IMR-90 (cell line): ENCODE results near the gene NAA80. TPM values are rescaled to one million over a fixed set of nuclear protein-coding genes. Genes with fewer than 3 reads are reported as not detected.

ENCODE experiments used
- ATAC-seq: fragments of 200-7000 bp; cut with Tn5 transposase; 2 replicates; pipeline ENCODE4 v1.9.1; 2020; ENCODE audit warnings: low read depth, mild to moderate bottlenecking, moderate library complexity
- BruUV-seq: library from RNA; stranded (reverse); fragments of 400-500 nt; replicated peaks from 2 replicates; lab custom pipeline; 2021; lab: Mats Ljungman, UMichigan
- CTCF ChIA-PET: fragments of 300-600 bp; formaldehyde crosslinking; extraction: SDS; loops from one replicate; lab custom pipeline; 2021; ENCODE audit warnings: antibody characterized with exemption; lab: Yijun Ruan, JAX
- POLR2A ChIA-PET: fragments of 300-600 bp; sonication (Branson Sonifier 250); formaldehyde crosslinking; loops from one replicate; lab custom pipeline; 2022; ENCODE audit warnings: antibody characterized with exemption; ENCODE audit not compliant: unreplicated experiment; lab: Charles Lee
- DNase-seq: peaks from one replicate; pipeline ENCODE4 v3.0.0; 2013
- H2AFZ ChIP-seq: replicated peaks from 2 replicates; pipeline ENCODE3; 2013; ENCODE audit warnings: low read length, mild to moderate bottlenecking; ENCODE audit not compliant: poor library complexity
- H2AK5ac ChIP-seq: 2 replicates; pipeline ENCODE4 v1.6.1; 2013; ENCODE audit warnings: low read depth, low read length, inconsistent platforms
- H2AK9ac ChIP-seq: replicated peaks from 2 replicates; pipeline ENCODE3; 2013; ENCODE audit warnings: mild to moderate bottlenecking, low read depth, low read length, moderate library complexity; ENCODE audit not compliant: poor library complexity
- H2BK120ac ChIP-seq: 2 replicates; pipeline ENCODE4 v1.6.1; 2013; ENCODE audit warnings: low read depth, low read length, inconsistent platforms
- H2BK15ac ChIP-seq: 3 replicates; pipeline ENCODE4 v1.6.1; 2013; ENCODE audit warnings: low read depth, low read length, inconsistent platforms
- H2BK20ac ChIP-seq: 2 replicates; pipeline ENCODE4 v1.6.1; 2013; ENCODE audit warnings: low read depth, mild to moderate bottlenecking, inconsistent platforms, low read length, moderate library complexity
- H2BK5ac ChIP-seq: 2 replicates; pipeline ENCODE4 v1.6.1; 2013; ENCODE audit warnings: mild to moderate bottlenecking, low read depth, low read length, inconsistent platforms; ENCODE audit not compliant: poor library complexity, severe bottlenecking
- H3K14ac ChIP-seq: replicated peaks from 2 replicates; pipeline ENCODE4 v1.6.1; 2013; ENCODE audit warnings: low read depth, low read length, inconsistent platforms
- H3K18ac ChIP-seq: 2 replicates; pipeline ENCODE4 v1.6.1; 2013; ENCODE audit warnings: low read depth, low read length, control low read depth
- H3K23ac ChIP-seq: 2 replicates; pipeline ENCODE4 v1.6.1; 2013; ENCODE audit warnings: low read depth, low read length, inconsistent platforms
- H3K27ac ChIP-seq: 2 replicates; pipeline ENCODE4 v1.5.1; 2013; ENCODE audit warnings: mild to moderate bottlenecking, control low read depth, low read length; ENCODE audit not compliant: insufficient read depth
- H3K27me3 ChIP-seq: 2 replicates; pipeline ENCODE4 v1.6.1; 2013; ENCODE audit warnings: low read length; ENCODE audit not compliant: control insufficient read depth, insufficient read depth
- H3K36me3 ChIP-seq: 2 replicates; pipeline ENCODE4 v1.6.1; 2013; ENCODE audit warnings: low read length, mixed read lengths; ENCODE audit not compliant: control insufficient read depth, insufficient read depth
- H3K4ac ChIP-seq: 2 replicates; pipeline ENCODE4 v1.6.1; 2013; ENCODE audit warnings: low read depth, low read length, inconsistent platforms
- H3K4me1 ChIP-seq: 2 replicates; pipeline ENCODE4 v1.6.1; 2013; ENCODE audit warnings: low read length, mixed read lengths; ENCODE audit not compliant: control insufficient read depth, insufficient read depth
- H3K4me2 ChIP-seq: 2 replicates; pipeline ENCODE4 v1.6.1; 2013; ENCODE audit warnings: low read depth, mild to moderate bottlenecking, control low read depth, low read length, moderate library complexity
- H3K4me3 ChIP-seq: 2 replicates; pipeline ENCODE4 v1.5.1; 2013; ENCODE audit warnings: low read depth, mild to moderate bottlenecking, control low read depth, low read length, moderate library complexity; ENCODE audit not compliant: insufficient read depth
- H3K56ac ChIP-seq: 2 replicates; pipeline ENCODE4 v1.6.1; 2013; ENCODE audit warnings: low read length, inconsistent platforms; ENCODE audit not compliant: insufficient read depth; ENCODE audit errors: extremely low read depth
- H3K79me1 ChIP-seq, 2 experiments: 2 replicates each; pipeline ENCODE4 v1.6.1; 2013; ENCODE audit warnings: low read length in 2 of 2, inconsistent platforms in 1 of 2, low read depth in 1 of 2
- H3K9ac ChIP-seq: 2 replicates; pipeline ENCODE4 v1.6.1; 2013; ENCODE audit warnings: low read depth, low read length, control low read depth
- H3K9me1 ChIP-seq: 2 replicates; pipeline ENCODE4 v1.6.1; 2013; ENCODE audit warnings: low read length, inconsistent platforms; ENCODE audit not compliant: insufficient read depth
- H3K9me3 ChIP-seq: 2 replicates; pipeline ENCODE4 v1.6.1; 2013; ENCODE audit warnings: low read length; ENCODE audit not compliant: control insufficient read depth, insufficient read depth
- H4K20me1 ChIP-seq: 2 replicates; pipeline ENCODE4 v1.6.1; 2013; ENCODE audit warnings: low read length, inconsistent platforms; ENCODE audit not compliant: insufficient read depth
- H4K5ac ChIP-seq: 2 replicates; pipeline ENCODE4 v1.6.1; 2013; ENCODE audit warnings: mild to moderate bottlenecking, low read depth, low read length, control low read depth
- H4K8ac ChIP-seq, 2 experiments: 2 replicates each; pipeline ENCODE4 v1.6.1; 2013; ENCODE audit warnings: low read depth in 2 of 2, low read length in 2 of 2, control low read depth in 1 of 2, inconsistent platforms in 1 of 2
- H4K91ac ChIP-seq: 2 replicates; pipeline ENCODE4 v1.6.1; 2013; ENCODE audit warnings: low read depth, low read length, inconsistent platforms; ENCODE audit not compliant: insufficient read depth
- BHLHE40 ChIP-seq: fragments of 150-350 bp; IDR thresholded peaks from 2 replicates; pipeline ENCODE4 v1.6.1; 2016; ENCODE audit warnings: mild to moderate bottlenecking, low read depth, low read length
- CEBPB ChIP-seq: IDR thresholded peaks from 2 replicates; pipeline ENCODE4 v1.6.1; 2012; ENCODE audit warnings: low read depth, low read length, improper control_type of control experiment
- CHD1 ChIP-seq: IDR thresholded peaks from 2 replicates; pipeline ENCODE4 v1.6.1; 2012; ENCODE audit warnings: low read depth, low read length, improper control_type of control experiment
- FOS ChIP-seq: fragments of 150-350 bp; IDR thresholded peaks from 2 replicates; pipeline ENCODE4 v1.6.1; 2016; ENCODE audit warnings: low read depth, low read length
- MAFK ChIP-seq: IDR thresholded peaks from 2 replicates; pipeline ENCODE4 v1.6.1; 2012; ENCODE audit warnings: low read depth, low read length, improper control_type of control experiment
- MAZ ChIP-seq: IDR thresholded peaks from 2 replicates; pipeline ENCODE4 v1.6.1; 2012; ENCODE audit warnings: low read depth, mild to moderate bottlenecking, low read length, improper control_type of control experiment, moderate library complexity, borderline replicate concordance
- MXI1 ChIP-seq: IDR thresholded peaks from 2 replicates; pipeline ENCODE4 v1.6.1; 2012; ENCODE audit warnings: low read depth, mild to moderate bottlenecking, low read length, moderate library complexity, borderline replicate concordance
- NFE2L2 ChIP-seq: fragments of 150-350 bp; IDR thresholded peaks from 2 replicates; pipeline ENCODE4 v1.6.1; 2016; ENCODE audit warnings: low read depth, mild to moderate bottlenecking, low read length
- POLR2A ChIP-seq: IDR thresholded peaks from 2 replicates; pipeline ENCODE4 v1.6.1; 2012; ENCODE audit warnings: mild to moderate bottlenecking, low read depth, low read length
- RAD21 ChIP-seq: IDR thresholded peaks from 2 replicates; pipeline ENCODE4 v1.6.1; 2012; ENCODE audit warnings: low read length, improper control_type of control experiment
- RCOR1 ChIP-seq: IDR thresholded peaks from 2 replicates; pipeline ENCODE4 v1.6.1; 2012; ENCODE audit warnings: mild to moderate bottlenecking, low read length, improper control_type of control experiment; ENCODE audit not compliant: insufficient replicate concordance
- RFX5 ChIP-seq: IDR thresholded peaks from 2 replicates; pipeline ENCODE4 v1.8.0; 2012; ENCODE audit warnings: low read depth, mild to moderate bottlenecking, low read length, moderate library complexity
- SMC3 ChIP-seq: fragments of 150-350 bp; IDR thresholded peaks from 2 replicates; pipeline ENCODE4 v1.6.1; 2016; ENCODE audit warnings: low read depth, mild to moderate bottlenecking, antibody characterized with exemption, low read length, moderate library complexity
- WGBS, 2 experiments: methylation state at CpG; one replicate each; pipeline versions ENCODE4 v1.1.5 to v1.1.7; 2013; ENCODE audit warnings: missing lambda C conversion rate in 2 of 2; ENCODE audit not compliant: insufficient read length in 1 of 2; ENCODE audit errors: extremely low coverage in 2 of 2; 5-methylcytosine and 5-hydroxymethylcytosine counted together
- dilution Hi-C: fragments of 300-500 bp; cut with HindIII; formaldehyde crosslinking; loops from one replicate; pipeline ENCODE4 v1.14.3; 2018; ENCODE audit warnings: low sequenced_read_pairs; ENCODE audit not compliant: unreplicated experiment
- in situ Hi-C: fragments of 300-500 bp; cut with MboI; formaldehyde crosslinking; loops from 3 replicates; pipeline ENCODE4 v1.14.3; 2019; ENCODE audit warnings: low sequenced_read_pairs, inconsistent platforms, mixed read lengths
- intact Hi-C: fragments of 100-400 bp; cut with micrococcal nuclease; formaldehyde crosslinking; loops from 2 replicates; pipeline ENCODE4 v1.10.0; 2022
- polyA plus RNA-seq, 3 experiments: library from polyadenylated mRNA; depleted of rRNA; stranded (reverse); fragments of >200 nt; gene quantifications; 2 replicates each; pipeline ENCODE4 v1.2.3, GENCODE V29; 2012; ENCODE audit warnings: low replicate concordance in 1 of 3
- total RNA-seq: library from RNA; depleted of rRNA; stranded (reverse); fragments of >200 nt; gene quantifications from 2 replicates; pipeline ENCODE4 v1.2.3, GENCODE V29; 2012
- TF ChIP-seq, protein P1 (sequence below): conservative IDR thresholded peaks from 2 replicates; pipeline ENCODE4 v1.5.1; 2012; ENCODE audit warnings: mild to moderate bottlenecking, low read depth, low read length, improper control_type of control experiment
- TF ChIP-seq, protein P2 (sequence below): fragments of 150-350 bp; IDR thresholded peaks from 2 replicates; pipeline ENCODE4 v1.6.1; 2016; ENCODE audit warnings: low read depth, mild to moderate bottlenecking, low read length, moderate library complexity, borderline replicate concordance

NAA80 gene
- total and polyA plus RNA-seq, 2 of the 4 experiments (the other 2 are of a cell fraction) = 5.0 to 14.4 TPM

DNA sequence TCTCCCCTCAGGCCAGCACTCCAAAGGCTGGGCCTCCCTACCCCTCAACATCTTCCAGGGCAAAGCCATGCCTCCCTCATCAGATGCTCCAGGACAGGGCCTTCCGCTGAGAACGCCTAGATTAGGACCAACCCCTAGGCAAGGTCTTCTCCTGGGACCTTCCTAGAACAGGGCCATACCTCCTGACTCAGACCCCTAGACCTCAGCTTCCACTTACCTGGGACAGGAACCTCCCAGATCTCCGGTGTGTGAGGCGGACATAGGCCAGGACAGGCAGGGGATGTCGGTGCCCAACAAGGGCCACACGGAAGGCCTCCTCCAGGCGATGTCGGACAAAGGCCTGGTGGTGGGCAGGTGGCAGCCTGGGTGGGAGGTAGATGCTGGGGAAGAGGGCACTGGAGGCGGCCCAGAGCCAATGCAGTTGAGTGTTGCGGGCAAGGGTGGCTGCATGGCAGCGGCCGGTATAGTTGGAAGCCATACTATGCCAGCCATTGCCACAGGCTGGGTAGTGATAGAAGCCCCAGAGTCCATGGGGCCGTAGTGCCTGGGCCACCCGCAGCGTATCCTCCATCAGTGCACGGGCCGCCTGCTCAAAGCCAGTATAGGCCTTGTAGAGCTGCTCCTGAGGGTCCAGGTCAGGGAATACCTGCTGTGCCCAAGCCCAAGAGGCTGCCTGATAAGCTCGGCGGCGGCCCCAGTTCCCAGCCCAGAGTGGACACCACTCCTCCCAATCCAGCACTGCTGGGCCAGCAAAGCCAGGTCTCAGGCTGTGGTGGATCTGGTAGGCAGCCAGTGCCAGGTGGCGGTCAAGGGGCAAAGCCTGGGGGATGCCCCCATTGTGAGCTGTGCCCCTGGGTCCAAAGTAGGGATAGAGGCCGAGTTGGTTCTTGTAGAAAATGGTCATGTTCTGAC lies 4.5 kb downstream of the NAA80 start:
- Histone ChIP-seq H2AFZ (no peak overlapping the region), H3K9ac (no peak overlapping the region), H3K79me1 (peaks cover 18 to 38% of the 10 kb centered on the region in 2 experiments), H3K27ac (no peak overlapping the region), H3K9me3 (no peaks in the 10 kb centered on the region), H3K27me3 (no peaks in the 10 kb centered on the region), H3K56ac (no peak overlapping the region), H2BK120ac (no peak overlapping the region), H3K18ac (no peak overlapping the region), H3K4me1 (peaks cover 13% of the 10 kb centered on the region), H4K20me1 (no peaks in the 10 kb centered on the region), H4K8ac (no peak overlapping the region), H4K91ac (no peak overlapping the region), H2AK5ac (no peak overlapping the region), H3K36me3 (peaks cover 6% of the 10 kb centered on the region), H4K5ac (no peak overlapping the region), H2BK5ac (no peak overlapping the region), H2BK20ac (no peak overlapping the region), H3K23ac (no peak overlapping the region), H2BK15ac (no peak overlapping the region), H3K4me2 (no peak overlapping the region), H3K9me1 (peaks cover 7% of the 10 kb centered on the region), H2AK9ac (peak overlapping the region; percentile 76), H3K4me3 (no peak overlapping the region), H3K14ac (no peak overlapping the region), H3K4ac (no peak overlapping the region)
- no peak for ATAC-seq
- CTCF ChIA-PET = no interaction called here
- intact Hi-C loops = no loop called here
- WGBS, 2 experiments = 95% methylated on average over 14 of the region's 22 CpGs; no CpG with 5 or more reads in 1 of the 2 experiments
- no TSS peak for BruUV-seq
- no peak for DNase-seq
- dilution Hi-C loops = no loop called here
- in situ Hi-C loops = no loop called here
- POLR2A ChIA-PET = no interaction called here
- no peak for TF ChIP-seq CEBPB
- no peak for TF ChIP-seq SMC3
- TF ChIP-seq RCOR1 = no peak
- TF ChIP-seq MXI1 = no peak
- no peak for TF ChIP-seq MAZ
- TF ChIP-seq RFX5 = no peak
- TF ChIP-seq, protein P1, sequence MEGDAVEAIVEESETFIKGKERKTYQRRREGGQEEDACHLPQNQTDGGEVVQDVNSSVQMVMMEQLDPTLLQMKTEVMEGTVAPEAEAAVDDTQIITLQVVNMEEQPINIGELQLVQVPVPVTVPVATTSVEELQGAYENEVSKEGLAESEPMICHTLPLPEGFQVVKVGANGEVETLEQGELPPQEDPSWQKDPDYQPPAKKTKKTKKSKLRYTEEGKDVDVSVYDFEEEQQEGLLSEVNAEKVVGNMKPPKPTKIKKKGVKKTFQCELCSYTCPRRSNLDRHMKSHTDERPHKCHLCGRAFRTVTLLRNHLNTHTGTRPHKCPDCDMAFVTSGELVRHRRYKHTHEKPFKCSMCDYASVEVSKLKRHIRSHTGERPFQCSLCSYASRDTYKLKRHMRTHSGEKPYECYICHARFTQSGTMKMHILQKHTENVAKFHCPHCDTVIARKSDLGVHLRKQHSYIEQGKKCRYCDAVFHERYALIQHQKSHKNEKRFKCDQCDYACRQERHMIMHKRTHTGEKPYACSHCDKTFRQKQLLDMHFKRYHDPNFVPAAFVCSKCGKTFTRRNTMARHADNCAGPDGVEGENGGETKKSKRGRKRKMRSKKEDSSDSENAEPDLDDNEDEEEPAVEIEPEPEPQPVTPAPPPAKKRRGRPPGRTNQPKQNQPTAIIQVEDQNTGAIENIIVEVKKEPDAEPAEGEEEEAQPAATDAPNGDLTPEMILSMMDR = no peak
- TF ChIP-seq, protein P2, sequence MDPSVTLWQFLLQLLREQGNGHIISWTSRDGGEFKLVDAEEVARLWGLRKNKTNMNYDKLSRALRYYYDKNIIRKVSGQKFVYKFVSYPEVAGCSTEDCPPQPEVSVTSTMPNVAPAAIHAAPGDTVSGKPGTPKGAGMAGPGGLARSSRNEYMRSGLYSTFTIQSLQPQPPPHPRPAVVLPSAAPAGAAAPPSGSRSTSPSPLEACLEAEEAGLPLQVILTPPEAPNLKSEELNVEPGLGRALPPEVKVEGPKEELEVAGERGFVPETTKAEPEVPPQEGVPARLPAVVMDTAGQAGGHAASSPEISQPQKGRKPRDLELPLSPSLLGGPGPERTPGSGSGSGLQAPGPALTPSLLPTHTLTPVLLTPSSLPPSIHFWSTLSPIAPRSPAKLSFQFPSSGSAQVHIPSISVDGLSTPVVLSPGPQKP = no peak
- no peak for TF ChIP-seq FOS
- TF ChIP-seq MAFK = no peak
- TF ChIP-seq NFE2L2 = no peak
- TF ChIP-seq RAD21 = no peak
- no peak for TF ChIP-seq CHD1
- TF ChIP-seq BHLHE40 = no peak
- no peak for TF ChIP-seq POLR2A
